IPS-18a (cell line): ENCODE measurements around the gene PTRH2.

Experiments
- H3K27ac ChIP-seq: one replicate; pipeline ENCODE4 v1.5.1; 2013; ENCODE audit warnings: low read length
- H3K27me3 ChIP-seq: one replicate; pipeline ENCODE4 v1.6.1; 2013; ENCODE audit warnings: mild to moderate bottlenecking, low read length; ENCODE audit not compliant: control insufficient read depth, insufficient read depth
- H3K36me3 ChIP-seq: one replicate; pipeline ENCODE4 v1.6.1; 2013; ENCODE audit warnings: low read depth, low read length; ENCODE audit not compliant: control insufficient read depth
- H3K4me1 ChIP-seq: one replicate; pipeline ENCODE4 v1.6.1; 2013; ENCODE audit warnings: low read depth, low read length; ENCODE audit not compliant: control insufficient read depth
- H3K4me3 ChIP-seq: one replicate; pipeline ENCODE4 v1.5.1; 2013; ENCODE audit warnings: low read length
- H3K9ac ChIP-seq: one replicate; pipeline ENCODE4 v1.6.1; 2013; ENCODE audit warnings: mild to moderate bottlenecking, low read length, moderate library complexity
- H3K9me3 ChIP-seq: one replicate; pipeline ENCODE4 v1.6.1; 2013; ENCODE audit warnings: low read depth, low read length; ENCODE audit not compliant: control insufficient read depth

PTRH2 gene

DNA sequence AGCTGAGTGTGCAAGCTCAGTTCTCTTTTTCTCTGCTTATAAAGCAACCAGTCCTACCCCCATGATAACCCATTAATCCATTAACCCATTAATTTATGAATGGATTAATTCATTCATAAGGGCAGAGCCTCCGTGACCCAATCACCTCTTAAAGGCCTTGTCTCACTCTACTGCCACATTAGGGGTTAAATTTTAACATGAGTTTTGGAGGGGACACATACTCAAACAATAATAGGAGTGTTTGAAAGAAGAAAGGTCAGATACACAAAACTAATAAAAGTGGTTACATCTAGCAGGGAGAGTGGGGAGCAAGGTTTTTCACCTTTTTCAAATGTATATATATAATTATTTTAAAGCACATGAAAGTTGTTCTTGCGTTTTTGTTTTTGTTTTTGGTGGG lies 7.0 kb upstream of the PTRH2 start:
- H3K4me1 ChIP-seq, result no peaks in the 10 kb centered on the region
- no peak overlapping the region for H3K9ac ChIP-seq
- no peaks in the 10 kb centered on the region for H3K36me3 ChIP-seq
- no peak overlapping the region for H3K4me3 ChIP-seq
- H3K27me3 ChIP-seq, result no peaks in the 10 kb centered on the region
- no peak overlapping the region for H3K27ac ChIP-seq
- no peaks in the 10 kb centered on the region for H3K9me3 ChIP-seq

DNA sequence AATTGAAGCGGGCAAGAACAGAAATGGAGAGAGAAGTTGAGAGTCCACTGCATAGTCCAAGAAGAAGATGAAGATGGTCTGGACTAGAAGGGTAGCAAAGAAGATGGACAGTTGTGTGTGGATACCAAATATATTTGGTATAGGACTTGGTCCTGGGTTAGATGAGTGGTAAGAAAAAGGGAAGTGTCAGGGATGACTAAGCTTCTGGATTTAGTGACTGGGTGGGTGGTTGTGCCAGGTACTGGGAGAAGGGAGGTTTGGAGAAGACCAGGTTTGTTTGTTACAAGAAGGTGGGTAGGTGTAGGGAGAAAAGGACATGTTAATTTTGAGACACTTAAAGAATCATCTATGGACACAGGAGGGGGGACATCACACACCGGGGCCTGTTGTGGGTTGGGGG lies 5.6 kb upstream of the PTRH2 start:
- Histone ChIP-seq H3K4me3 (no peak overlapping the region), H3K27me3 (no peaks in the 10 kb centered on the region), H3K4me1 (peaks cover 5% of the 10 kb centered on the region)

DNA sequence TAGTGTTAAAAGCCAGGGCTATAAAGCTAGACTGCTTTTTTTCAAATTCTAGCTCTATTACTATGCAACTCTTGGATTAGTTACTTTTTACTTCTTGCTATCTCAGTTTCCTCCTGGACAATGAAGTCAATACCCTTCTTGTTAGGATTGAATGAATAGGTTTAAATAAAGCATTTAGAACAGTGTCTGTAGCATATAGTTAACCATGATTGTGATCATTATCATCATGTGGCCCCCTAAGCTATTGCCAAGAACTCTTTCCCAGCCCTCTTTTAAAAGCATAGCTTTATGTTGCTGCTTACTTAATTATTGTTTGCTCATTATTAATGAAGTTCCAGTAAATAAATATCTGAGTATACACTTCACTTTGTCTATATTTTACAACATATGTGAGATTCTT lies 4.7 kb upstream of the PTRH2 start:
- H3K4me1 ChIP-seq, result peaks cover 5% of the 10 kb centered on the region

More for the DNA sequence above, 5.6 kb upstream of the PTRH2 start:
- no peak overlapping the region for H3K9ac ChIP-seq
- no peak overlapping the region for H3K27ac ChIP-seq
- H3K36me3 ChIP-seq, result no peaks in the 10 kb centered on the region
- no peaks in the 10 kb centered on the region for H3K9me3 ChIP-seq

DNA sequence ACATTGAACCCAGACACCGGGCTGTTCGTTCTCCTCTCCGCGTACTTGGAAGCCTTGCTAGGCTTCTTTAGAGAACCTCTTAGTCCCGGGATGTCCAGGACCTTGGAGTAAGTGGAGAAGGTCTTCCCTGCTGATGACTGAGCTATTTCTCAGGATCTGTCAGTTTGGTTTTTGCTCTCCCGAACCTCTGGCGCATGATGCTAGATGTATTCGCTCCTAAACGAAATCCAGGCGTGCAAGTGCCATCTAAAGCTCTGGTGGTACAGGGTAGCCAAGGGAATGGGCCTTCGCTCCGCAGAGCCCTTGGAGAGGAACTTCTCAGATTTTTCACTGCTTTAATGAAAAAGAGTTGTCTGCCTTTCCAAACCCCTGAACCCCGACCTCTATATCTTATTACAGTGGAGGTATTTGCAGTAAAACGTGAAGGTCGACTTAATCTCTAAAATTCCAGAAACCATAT lies 771 bp upstream of the PTRH2 start:
- Histone ChIP-seq H3K36me3 (no peaks in the 10 kb centered on the region), H3K27ac (peak overlapping the region; percentile 4), H3K9ac (peak overlapping the region; percentile 72), H3K27me3 (no peaks in the 10 kb centered on the region), H3K4me3 (peak overlapping the region; percentile 94), H3K9me3 (no peaks in the 10 kb centered on the region), H3K4me1 (peaks cover 9% of the 10 kb centered on the region)

More for the DNA sequence above, 4.7 kb upstream of the PTRH2 start:
- no peaks in the 10 kb centered on the region for H3K36me3 ChIP-seq
- H3K4me3 ChIP-seq, result no peak overlapping the region
- no peak overlapping the region for H3K27ac ChIP-seq
- H3K27me3 ChIP-seq, result no peaks in the 10 kb centered on the region
- H3K9ac ChIP-seq, result no peak overlapping the region
- H3K9me3 ChIP-seq, result no peaks in the 10 kb centered on the region

DNA sequence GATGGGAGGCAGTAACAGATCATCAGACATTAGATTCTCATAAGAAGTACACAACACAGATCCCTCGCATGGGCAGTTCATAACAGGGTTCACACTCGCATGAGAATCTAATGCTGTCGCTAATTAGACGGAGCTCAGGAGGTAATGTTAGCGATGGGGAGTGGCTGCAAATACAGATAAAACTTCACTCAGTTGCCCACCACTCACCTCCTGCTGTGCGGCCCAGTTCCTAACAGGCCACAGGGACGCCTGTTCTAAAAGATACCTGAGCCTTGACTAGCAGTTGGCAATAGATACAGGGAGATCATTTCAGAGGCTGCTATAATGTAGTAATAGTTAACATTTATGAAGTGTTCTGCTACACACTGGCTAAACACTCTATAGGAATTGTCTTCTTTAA lies 4.9 kb downstream of the PTRH2 start:
- H3K27ac ChIP-seq, result no peak overlapping the region
- no peak overlapping the region for H3K4me3 ChIP-seq
- H3K9ac ChIP-seq, result no peak overlapping the region
- peaks cover 37% of the 10 kb centered on the region for H3K36me3 ChIP-seq
- H3K9me3 ChIP-seq, result no peaks in the 10 kb centered on the region
- H3K27me3 ChIP-seq, result no peaks in the 10 kb centered on the region
- H3K4me1 ChIP-seq, result peaks cover 4% of the 10 kb centered on the region

DNA sequence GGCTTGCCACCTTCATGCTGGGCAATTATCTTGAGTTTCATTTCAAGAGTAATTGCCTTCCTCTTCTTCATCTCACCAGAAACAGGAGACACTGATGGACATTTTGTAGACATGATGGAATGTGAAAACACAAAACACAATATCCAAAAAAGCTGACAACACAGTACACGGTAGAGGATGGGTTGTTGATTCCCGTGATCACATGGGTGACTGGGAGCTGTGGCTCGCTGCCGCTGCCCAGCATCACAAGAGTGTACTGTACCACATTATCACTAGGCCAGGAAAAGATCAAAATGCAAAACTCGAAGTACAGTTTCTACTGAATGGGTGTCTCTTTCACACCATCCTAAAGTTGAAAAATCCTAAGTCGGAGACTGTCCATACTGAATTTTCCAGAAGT lies 7.4 kb downstream of the PTRH2 start:
- Histone ChIP-seq H3K36me3 (peaks cover 61% of the 10 kb centered on the region), H3K4me1 (no peaks in the 10 kb centered on the region), H3K27me3 (no peaks in the 10 kb centered on the region), H3K9me3 (no peaks in the 10 kb centered on the region), H3K27ac (no peak overlapping the region), H3K9ac (no peak overlapping the region), H3K4me3 (no peak overlapping the region)

DNA sequence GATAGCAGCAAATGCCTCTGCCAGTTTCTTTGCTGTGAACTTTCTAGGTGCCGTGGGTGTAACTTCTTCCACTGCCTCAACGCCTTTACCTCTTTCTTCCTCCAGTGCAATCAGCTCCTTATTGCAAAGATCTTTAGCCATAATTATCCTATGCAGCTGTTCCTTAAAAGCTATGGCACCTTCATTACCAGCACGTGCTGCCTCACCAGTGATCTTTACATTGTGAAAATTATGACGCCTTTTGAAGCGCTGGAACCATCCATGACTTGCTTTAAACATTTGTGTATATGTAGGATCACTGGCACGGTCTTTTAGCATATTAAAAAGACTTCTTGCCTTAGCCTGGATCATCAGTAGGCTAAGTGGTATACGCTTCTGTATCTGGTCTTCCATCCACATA lies 8.0 kb downstream of the PTRH2 start:
- H3K27ac ChIP-seq, result no peak overlapping the region
- H3K27me3 ChIP-seq, result no peaks in the 10 kb centered on the region

DNA sequence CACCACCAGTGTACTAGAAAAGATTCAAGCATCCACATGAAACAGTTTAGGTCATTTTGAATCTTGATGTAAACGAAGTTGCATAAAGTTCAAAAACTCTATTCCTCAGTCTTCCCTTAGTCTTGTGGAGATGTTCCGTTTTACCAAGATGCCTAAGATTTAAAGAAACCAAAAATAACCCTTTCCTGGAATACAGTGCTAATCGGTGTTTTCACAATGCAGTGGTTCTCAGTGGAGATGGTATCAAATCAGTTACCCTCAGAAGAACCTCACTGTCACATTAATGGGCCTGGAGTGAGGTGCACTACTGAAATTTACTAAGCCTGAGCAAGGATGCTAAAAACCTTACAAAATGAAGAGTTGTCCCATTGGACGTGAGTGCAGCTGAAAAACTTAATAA lies 9.1 kb downstream of the PTRH2 start:
- H3K9me3 ChIP-seq, result no peaks in the 10 kb centered on the region
- peaks cover 77% of the 10 kb centered on the region for H3K36me3 ChIP-seq

More for the DNA sequence above, 8.0 kb downstream of the PTRH2 start:
- Histone ChIP-seq H3K9ac (no peak overlapping the region), H3K4me3 (no peak overlapping the region), H3K4me1 (no peaks in the 10 kb centered on the region), H3K36me3 (peaks cover 67% of the 10 kb centered on the region), H3K9me3 (no peaks in the 10 kb centered on the region)

DNA sequence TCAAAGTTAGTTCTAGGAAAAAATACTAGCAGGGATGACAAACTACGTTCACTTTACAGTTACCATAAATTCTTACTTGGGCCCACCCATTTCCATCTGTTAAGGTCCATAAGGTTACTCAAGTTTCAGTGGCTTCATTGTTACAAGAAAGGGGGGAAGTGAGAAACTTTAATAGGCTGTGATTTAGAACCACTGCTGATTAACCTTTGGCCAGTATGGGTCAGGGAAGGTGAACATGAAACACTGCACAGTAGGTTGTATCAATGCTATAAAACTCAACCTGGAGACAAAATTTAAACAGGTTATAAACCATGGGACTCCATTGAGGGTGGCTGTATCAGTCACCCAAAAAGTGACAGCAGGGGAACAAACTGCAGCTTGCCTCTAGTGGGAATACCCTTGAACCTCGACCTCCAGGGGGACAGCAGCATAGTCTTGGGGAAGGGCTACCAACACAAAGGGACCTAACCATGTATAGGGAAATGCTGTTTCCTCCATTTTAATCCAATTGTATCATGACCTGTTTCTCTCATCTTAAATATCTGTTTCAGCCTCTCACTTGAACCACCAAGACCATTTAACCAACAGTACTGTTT lies 10.4 kb downstream of the PTRH2 start:
- Histone ChIP-seq H3K9ac (no peak overlapping the region), H3K9me3 (no peaks in the 10 kb centered on the region), H3K4me3 (no peak overlapping the region), H3K27ac (no peak overlapping the region), H3K36me3 (peaks cover 82% of the 10 kb centered on the region), H3K27me3 (no peaks in the 10 kb centered on the region), H3K4me1 (no peaks in the 10 kb centered on the region)

More for the DNA sequence above, 9.1 kb downstream of the PTRH2 start:
- no peak overlapping the region for H3K9ac ChIP-seq
- H3K4me3 ChIP-seq, result no peak overlapping the region
- H3K4me1 ChIP-seq, result no peaks in the 10 kb centered on the region
- H3K27me3 ChIP-seq, result no peaks in the 10 kb centered on the region
- no peak overlapping the region for H3K27ac ChIP-seq

DNA sequence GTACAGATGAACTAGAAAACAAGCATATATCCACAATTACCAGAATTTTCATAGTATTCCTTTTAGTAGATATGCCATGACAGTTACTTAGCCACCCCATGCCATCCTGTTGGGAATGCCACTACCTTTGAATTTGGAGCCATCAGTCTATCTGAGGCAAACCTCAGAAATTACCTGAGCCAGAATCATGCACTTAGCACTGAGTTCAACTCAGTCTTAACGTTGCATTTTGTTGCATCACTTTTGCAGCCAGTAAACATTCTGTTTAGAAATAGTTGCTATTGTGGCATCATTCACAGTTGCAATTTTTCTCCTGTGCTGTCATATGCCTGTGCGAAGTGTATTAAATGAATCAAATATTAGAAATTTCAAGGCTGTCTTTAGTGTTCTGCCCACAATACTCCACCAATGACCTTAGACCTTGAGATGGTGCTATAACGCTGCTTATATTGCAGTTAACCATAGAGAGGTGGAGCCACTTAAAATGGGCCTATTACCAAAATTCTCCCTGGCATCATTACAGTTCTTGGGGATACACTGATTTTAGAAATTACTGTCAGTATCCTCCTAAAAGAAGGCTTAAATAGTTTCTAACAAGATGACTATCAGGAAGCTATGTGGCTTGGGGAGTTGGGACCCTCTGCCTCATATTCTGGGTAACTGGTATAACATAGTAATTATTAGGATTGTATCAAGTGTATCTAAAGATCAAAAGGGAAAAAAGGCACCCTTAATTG lies 11.1 kb downstream of the PTRH2 start:
- H3K9me3 ChIP-seq, result no peaks in the 10 kb centered on the region
- H3K9ac ChIP-seq, result no peak overlapping the region
- no peak overlapping the region for H3K27ac ChIP-seq
- H3K4me1 ChIP-seq, result no peaks in the 10 kb centered on the region
- no peak overlapping the region for H3K4me3 ChIP-seq
- peaks cover 86% of the 10 kb centered on the region for H3K36me3 ChIP-seq
- H3K27me3 ChIP-seq, result no peaks in the 10 kb centered on the region

DNA sequence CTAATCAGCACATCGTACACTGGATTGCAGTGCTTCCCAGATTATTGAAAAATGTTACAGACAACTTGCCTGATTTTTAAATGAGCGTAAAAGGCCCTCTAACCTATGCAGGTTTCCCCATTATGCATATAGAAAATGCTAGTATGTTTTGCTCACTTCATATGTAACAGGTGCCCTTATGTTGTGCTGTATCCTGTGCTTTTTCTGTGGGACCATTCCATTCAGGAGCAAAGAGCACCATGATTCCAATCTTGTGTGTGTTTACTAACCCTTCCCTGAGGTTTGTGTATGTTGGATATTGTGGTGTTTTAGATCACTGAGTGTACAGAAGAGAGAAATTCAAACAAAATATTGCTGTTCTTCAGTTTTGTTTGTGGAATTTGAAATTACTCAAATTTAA lies 12.9 kb downstream of the PTRH2 start:
- Histone ChIP-seq H3K4me1 (no peaks in the 10 kb centered on the region), H3K9ac (no peak overlapping the region), H3K27me3 (no peaks in the 10 kb centered on the region), H3K36me3 (peaks cover 87% of the 10 kb centered on the region), H3K4me3 (no peak overlapping the region), H3K27ac (no peak overlapping the region), H3K9me3 (no peaks in the 10 kb centered on the region)

DNA sequence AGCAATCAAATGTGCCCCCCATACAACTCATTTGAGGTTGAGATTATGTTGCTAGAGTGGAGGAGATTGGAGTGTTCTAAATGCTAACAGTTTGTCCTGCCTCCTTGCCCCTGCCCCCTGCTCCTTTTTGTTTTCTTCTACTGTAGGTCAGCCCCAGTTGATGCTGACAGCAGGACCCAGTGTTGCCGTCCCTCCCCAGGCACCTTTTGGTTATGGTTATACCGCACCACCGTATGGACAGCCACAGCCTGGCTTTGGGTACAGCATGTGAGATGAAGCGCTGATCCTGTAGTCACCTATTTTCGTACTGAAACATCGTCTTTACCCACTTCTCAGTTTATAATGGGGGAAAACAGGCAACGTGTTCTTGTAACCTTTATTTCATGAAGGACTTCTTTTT lies 13.6 kb downstream of the PTRH2 start:
- H3K27ac ChIP-seq, result no peak overlapping the region
- no peaks in the 10 kb centered on the region for H3K4me1 ChIP-seq
- H3K9me3 ChIP-seq, result no peaks in the 10 kb centered on the region
- H3K27me3 ChIP-seq, result no peaks in the 10 kb centered on the region
- H3K9ac ChIP-seq, result no peak overlapping the region
- no peak overlapping the region for H3K4me3 ChIP-seq
- peaks cover 87% of the 10 kb centered on the region for H3K36me3 ChIP-seq
